A673 (cell line): ENCODE results near the gene C9orf85. TPM values are rescaled to one million over a fixed set of nuclear protein-coding genes. Genes with fewer than 3 reads are reported as not detected.
"Not testable (repeated sequence)": the region's sequence is repeated elsewhere in the genome, so short reads cannot be mapped to it uniquely, and the experiment has no call there.

Experiments
- BruUV-seq: library from RNA; stranded (reverse); fragments of 400-500 nt; replicated peaks from 2 replicates; lab custom pipeline; 2021; lab: Mats Ljungman, UMichigan
- CTCF ChIA-PET: fragments of 300-600 bp; sonication (Branson Sonifier 250); formaldehyde crosslinking; loops from one replicate; lab custom pipeline; 2022; ENCODE audit warnings: antibody characterized with exemption; lab: Charles Lee
- POLR2A ChIA-PET: fragments of 300-600 bp; sonication (Branson Sonifier 250); formaldehyde crosslinking; loops from one replicate; lab custom pipeline; 2022; ENCODE audit warnings: antibody characterized with exemption; ENCODE audit not compliant: low non-redundant PET; lab: Charles Lee
- DNase-seq: peaks from one replicate; pipeline ENCODE4 v3.0.0-alpha.2; 2015; ENCODE audit warnings: low spot score
- H3K27ac ChIP-seq: fragments of 200-600 bp; sonication (generic); 2 replicates; pipeline ENCODE4 v1.5.1; 2016; ENCODE audit warnings: mixed run types, low read depth, mild to moderate bottlenecking, mixed read lengths, antibody characterized with exemption, low read length; ENCODE audit not compliant: poor library complexity, severe bottlenecking
- H3K27me3 ChIP-seq: fragments of 200-600 bp; sonication (generic); replicated peaks from 2 replicates; pipeline ENCODE4 v1.6.1; 2017; ENCODE audit warnings: mixed run types, low read depth, mild to moderate bottlenecking, mixed read lengths, antibody characterized with exemption, low read length; ENCODE audit not compliant: insufficient read depth, poor library complexity
- H3K36me3 ChIP-seq: fragments of 200-600 bp; sonication (generic); 2 replicates; pipeline ENCODE4 v1.6.1; 2016; ENCODE audit warnings: mixed run types, mild to moderate bottlenecking, mixed read lengths, antibody characterized with exemption, low read length; ENCODE audit not compliant: insufficient read depth, poor library complexity, severe bottlenecking
- H3K4me1 ChIP-seq: fragments of 200-600 bp; sonication (generic); 2 replicates; pipeline ENCODE4 v1.6.1; 2017; ENCODE audit warnings: mixed run types, mild to moderate bottlenecking, mixed read lengths, antibody characterized with exemption, low read length; ENCODE audit not compliant: insufficient read depth, poor library complexity, severe bottlenecking
- H3K4me3 ChIP-seq: fragments of 200-600 bp; sonication (generic); 2 replicates; pipeline ENCODE4 v1.5.1; 2016; ENCODE audit warnings: low read depth, mixed run types, mild to moderate bottlenecking, mixed read lengths, low read length; ENCODE audit not compliant: poor library complexity, severe bottlenecking
- H3K9me3 ChIP-seq: fragments of 200-600 bp; sonication (generic); 2 replicates; pipeline ENCODE4 v1.6.1; 2016; ENCODE audit warnings: mixed run types, low read depth, mild to moderate bottlenecking, mixed read lengths, antibody characterized with exemption, low read length; ENCODE audit not compliant: poor library complexity, severe bottlenecking
- CTCF ChIP-seq: fragments of 300-800, 200-600 bp; sonication (generic); conservative IDR thresholded peaks from 2 replicates; pipeline ENCODE4 v1.5.1; 2017; ENCODE audit warnings: low read depth, mild to moderate bottlenecking, antibody characterized with exemption, low read length, moderate library complexity, mixed read lengths
- EZH2 ChIP-seq: fragments of 200-600 bp; sonication (generic); IDR thresholded peaks from 2 replicates; pipeline ENCODE4 v1.6.1; 2017; ENCODE audit warnings: borderline replicate concordance, low read depth, mild to moderate bottlenecking, mixed read lengths, antibody characterized with exemption, low read length; ENCODE audit not compliant: poor library complexity, severe bottlenecking
- intact Hi-C: fragments of 100-400 bp; cut with micrococcal nuclease; formaldehyde crosslinking; loops from one replicate; pipeline ENCODE4 v1.10.0; 2022; ENCODE audit not compliant: unreplicated experiment
- total RNA-seq: library from RNA; stranded (reverse); gene quantifications from 2 replicates; pipeline ENCODE4 v1.2.3, GENCODE V29; 2021

Gene C9orf85
- total RNA-seq, 1 experiment from 2014 or later, result 9.4 TPM

- no peaks in the 10 kb centered on the region for H3K9me3 ChIP-seq
- no TSS peak for BruUV-seq
- CTCF ChIA-PET, result no interaction called here
- H3K36me3 ChIP-seq, result no peaks in the 10 kb centered on the region
- TF ChIP-seq EZH2 (no peak), CTCF (no peak)
- H3K27me3 ChIP-seq, result no peaks in the 10 kb centered on the region
- H3K27ac ChIP-seq, result no peak overlapping the region
- intact Hi-C loops, result no loop called here
- POLR2A ChIA-PET, result no interaction called here
- no peaks in the 10 kb centered on the region for H3K4me1 ChIP-seq
- no peak overlapping the region for H3K4me3 ChIP-seq
- no peak for DNase-seq
Measured at GRCh38 chr9:71941060-71941568, 29.7 kb downstream of the C9orf85 start.

- no peak overlapping the region for H3K4me3 ChIP-seq
- no TSS peak for BruUV-seq
- POLR2A ChIA-PET, result interaction anchor here (0.7 kb wide), 1 partner anchor 147 kb away, joined by 3 read pairs; no protein-coding TSS in a partner anchor
Measured at GRCh38 chr9:71941998-71942567, 30.6 kb downstream of the C9orf85 start.

GRCh38 chr9:71944754-71945375 is 33.4 kb downstream of the C9orf85 start:
- no peaks in the 10 kb centered on the region for H3K27me3 ChIP-seq
- no peak overlapping the region for H3K27ac ChIP-seq
- intact Hi-C loops, result no loop called here
- no peaks in the 10 kb centered on the region for H3K4me1 ChIP-seq
- no peak for DNase-seq
- H3K4me3 ChIP-seq, result no peak overlapping the region
- TF ChIP-seq EZH2, result no peak
- TF ChIP-seq CTCF, result no peak
- CTCF ChIA-PET, result no interaction called here
- no peaks in the 10 kb centered on the region for H3K36me3 ChIP-seq
- H3K9me3 ChIP-seq, result no peaks in the 10 kb centered on the region
- POLR2A ChIA-PET, result no interaction called here
- BruUV-seq, result no TSS peak

More at GRCh38 chr9:71941998-71942567, 30.6 kb downstream of the C9orf85 start:
- H3K9me3 ChIP-seq, result no peaks in the 10 kb centered on the region
- H3K27me3 ChIP-seq, result no peaks in the 10 kb centered on the region
- intact Hi-C loops, result no loop called here
- no peaks in the 10 kb centered on the region for H3K36me3 ChIP-seq
- no peak for TF ChIP-seq CTCF
- TF ChIP-seq EZH2, result no peak
- CTCF ChIA-PET, result no interaction called here
- DNase-seq, result no peak
- H3K4me1 ChIP-seq, result no peaks in the 10 kb centered on the region
- H3K27ac ChIP-seq, result no peak overlapping the region

- CTCF ChIA-PET, BruUV-seq, H3K4me3 ChIP-seq, intact Hi-C loops, H3K36me3 ChIP-seq, H3K4me1 ChIP-seq, POLR2A ChIA-PET, H3K9me3 ChIP-seq, H3K27ac ChIP-seq, DNase-seq, H3K27me3 ChIP-seq: not testable (repeated sequence)
Measured at GRCh38 chr9:71954652-71955051, 43.2 kb downstream of the C9orf85 start.
